Activated CD4-positive, alpha-beta T cell treated with anti-CD3 and anti-CD28 coated beads for 24 hours (primary cell): ENCODE data around the gene HDAC11.
"Not testable (repeated sequence)": the region's sequence is repeated elsewhere in the genome, so short reads cannot be mapped to it uniquely, and the experiment has no call there.

Experiments
- DNase-seq, 2 donors: peaks; one replicate each; pipeline ENCODE4 v3.0.0-alpha.2; 2020; ENCODE audit warnings: low read depth in 2 of 2

Gene HDAC11

DNA sequence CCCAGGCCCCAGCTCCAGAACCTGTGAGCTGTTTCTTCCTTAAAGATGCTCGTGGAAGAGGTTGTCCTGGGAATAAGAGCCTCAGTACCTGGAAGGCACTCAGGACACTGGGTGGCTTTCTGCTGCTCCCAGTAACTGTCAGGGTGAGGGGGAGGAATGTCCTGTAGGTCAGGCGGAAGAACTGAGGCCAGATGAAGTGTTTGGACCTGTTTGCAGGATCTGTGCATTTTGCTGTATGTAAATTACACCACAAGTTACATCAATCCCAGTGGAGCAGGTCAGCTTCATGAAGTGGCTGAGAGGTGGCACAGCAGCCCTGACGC is 27.1 kb downstream of the HDAC11 start:
- DNase-seq = no peak

- no peak for DNase-seq
Observed at GRCh38 chr3:13507570-13508339, 27.6 kb downstream of the HDAC11 start.

GRCh38 chr3:13508496-13508895 is 28.4 kb downstream of the HDAC11 start:
- DNase-seq = no peak

- DNase-seq = no peak
Observed at GRCh38 chr3:13509059-13509815, 29.1 kb downstream of the HDAC11 start.

GRCh38 chr3:13509816-13510192 is 29.7 kb downstream of the HDAC11 start:
- DNase-seq = no peak

DNA sequence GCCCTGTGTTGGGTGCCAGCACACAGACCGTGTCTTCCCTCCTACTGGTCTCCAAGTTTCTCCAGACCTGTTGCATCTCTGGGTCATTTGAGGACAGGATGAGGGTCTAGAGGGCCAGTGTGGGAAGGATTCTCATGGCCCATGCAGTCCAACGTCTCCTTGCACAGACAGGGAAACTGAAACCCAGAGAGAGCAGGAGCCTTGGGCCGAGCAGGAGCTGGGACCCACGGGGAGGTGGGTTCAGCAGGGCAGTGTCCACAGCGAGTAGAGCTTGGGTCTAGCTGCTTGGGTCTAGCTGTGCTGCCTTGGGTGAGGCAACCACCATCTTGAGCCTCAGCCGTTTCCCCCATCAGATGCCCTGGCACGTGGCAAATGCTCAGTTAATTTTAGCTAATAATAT is 32.3 kb downstream of the HDAC11 start:
- DNase-seq = no peak

DNA sequence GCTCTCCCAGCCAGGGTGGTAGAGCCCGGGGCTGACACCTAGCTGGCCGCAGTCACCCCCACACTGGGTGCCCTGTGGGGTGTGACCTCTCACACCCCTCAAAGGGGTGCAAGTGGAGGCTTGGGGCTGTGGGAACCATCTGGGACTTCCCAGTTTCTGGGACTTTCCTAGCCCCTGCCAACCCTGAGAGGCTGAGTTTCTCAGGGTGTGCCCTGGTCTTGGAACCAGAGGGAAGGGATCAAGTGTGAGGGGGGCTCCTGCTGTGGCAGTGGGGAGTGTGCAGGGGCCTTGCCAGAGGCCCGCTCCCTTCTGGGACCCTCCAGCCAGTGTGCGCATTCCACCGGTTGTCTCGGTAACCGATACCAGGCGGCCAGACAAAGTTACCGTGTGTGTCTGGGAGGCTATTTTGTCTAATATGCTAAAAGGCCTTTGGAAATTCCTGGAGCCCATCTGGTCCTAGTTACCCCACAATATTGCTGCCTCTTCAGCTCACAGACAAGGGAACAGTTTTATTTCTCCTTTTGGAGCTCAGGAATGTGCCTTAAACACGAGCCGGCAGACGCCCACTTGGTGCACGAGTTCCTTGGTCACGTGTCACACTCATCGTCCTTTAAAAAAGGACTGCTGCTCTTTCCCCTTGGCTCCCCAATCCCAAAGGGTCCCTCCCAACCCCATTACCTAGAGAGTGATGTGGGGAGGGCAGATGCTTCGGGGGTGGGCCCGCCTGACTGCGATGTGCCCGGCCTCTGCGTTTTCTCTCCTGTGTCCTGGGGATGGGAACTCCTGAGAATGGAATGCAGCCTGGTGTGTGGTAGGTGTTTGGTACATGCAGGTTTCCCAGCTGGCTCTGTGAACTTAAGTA is 33.2 kb downstream of the HDAC11 start:
- DNase-seq = no peak

DNA sequence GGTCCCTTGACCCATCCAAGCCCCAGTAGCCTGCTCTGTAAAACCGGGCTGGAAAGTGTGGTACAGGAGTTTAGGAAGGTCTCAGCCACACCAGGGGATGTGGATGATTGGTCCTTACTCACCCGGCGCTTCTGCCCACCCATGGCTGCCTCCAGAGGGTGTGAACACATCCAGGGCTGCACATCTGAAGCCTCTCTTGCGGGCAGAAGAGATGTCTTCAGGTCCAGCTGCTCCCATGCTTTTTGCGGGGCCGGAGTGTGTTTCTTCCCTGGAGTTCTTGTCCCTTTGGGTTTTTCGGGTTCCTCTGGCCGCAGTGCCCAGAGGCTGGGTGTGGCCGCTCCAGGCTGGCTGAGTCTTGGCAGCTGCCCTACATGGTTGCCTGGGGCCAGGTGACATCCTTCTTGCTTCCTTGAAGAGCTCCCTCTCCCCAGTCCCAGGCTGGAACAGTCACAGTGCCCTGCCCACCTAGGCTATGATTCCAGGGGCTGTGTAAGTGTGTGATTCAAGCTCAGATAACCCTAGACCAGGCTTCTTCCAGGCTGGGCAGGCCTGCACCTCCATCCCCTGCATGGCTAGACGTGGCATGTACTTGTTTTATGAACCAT is 33.9 kb downstream of the HDAC11 start:
- DNase-seq = no peak

- DNase-seq = no peak
Observed at GRCh38 chr3:13514639-13515435, 34.7 kb downstream of the HDAC11 start.

DNA sequence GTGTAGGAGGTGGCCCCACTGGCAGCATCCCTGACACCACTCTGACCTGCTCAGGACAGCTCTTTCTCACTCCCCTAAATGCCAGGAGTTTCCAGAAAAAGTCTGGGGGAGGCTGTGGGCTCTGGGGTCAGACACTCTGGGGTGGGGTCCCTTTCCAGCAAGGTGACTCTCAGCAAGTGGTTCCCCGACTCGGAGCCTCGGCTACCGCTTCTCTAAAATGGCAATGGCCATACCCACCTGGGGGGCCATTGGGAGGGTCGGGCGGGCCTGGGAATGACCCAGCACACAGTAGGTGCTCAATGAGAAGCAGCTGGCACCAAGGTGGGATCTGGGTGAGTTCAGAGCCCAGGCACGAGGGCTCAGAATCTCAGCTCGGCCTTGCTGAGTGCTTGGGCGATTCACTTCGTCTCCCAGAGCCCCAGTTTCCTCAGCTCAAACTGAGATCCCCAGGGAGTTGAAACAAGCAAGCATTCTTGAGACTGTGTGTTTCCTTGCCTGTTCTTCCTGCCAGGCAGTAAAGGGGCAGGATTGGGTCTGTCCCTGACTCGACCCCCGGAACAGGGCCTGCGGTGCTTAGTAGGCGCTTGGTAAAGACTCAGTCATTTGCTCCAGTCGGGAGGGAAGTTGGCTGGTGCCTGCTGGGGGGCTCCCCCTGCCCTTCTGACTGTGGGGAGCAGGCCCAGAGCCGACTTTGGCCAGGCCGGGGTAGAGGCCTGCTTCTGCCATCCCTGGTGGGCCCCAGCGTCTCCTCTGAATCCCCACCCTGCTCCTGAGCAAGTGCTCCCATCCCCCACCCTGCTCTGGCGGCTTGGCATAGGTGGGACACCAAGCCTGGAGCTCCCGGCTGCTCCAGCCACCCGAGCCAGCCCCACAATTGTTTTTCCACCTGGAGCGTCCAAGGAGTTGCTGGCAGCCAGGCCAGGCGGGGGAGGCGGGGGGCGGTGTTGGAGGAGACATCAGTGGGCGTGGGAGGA is 36.0 kb downstream of the HDAC11 start:
- no peak for DNase-seq

DNA sequence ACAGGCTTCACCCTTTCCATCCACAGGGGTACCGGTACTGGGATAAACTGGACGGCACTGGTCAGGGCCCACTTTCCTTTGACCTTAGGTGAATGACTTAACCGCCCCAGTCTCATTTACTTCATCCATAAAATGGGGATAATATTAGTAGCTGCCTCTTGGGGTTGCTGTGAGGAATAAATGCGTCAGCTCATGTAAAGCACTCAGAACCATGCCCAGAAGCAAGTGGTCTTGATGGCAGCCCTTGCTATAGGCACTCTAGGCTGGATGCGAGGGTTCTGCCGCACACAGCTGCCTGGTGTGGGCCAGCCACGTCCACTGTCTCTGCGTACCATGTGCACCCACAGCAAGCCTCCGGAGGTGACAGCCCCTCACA is 36.6 kb downstream of the HDAC11 start:
- DNase-seq = no peak

DNA sequence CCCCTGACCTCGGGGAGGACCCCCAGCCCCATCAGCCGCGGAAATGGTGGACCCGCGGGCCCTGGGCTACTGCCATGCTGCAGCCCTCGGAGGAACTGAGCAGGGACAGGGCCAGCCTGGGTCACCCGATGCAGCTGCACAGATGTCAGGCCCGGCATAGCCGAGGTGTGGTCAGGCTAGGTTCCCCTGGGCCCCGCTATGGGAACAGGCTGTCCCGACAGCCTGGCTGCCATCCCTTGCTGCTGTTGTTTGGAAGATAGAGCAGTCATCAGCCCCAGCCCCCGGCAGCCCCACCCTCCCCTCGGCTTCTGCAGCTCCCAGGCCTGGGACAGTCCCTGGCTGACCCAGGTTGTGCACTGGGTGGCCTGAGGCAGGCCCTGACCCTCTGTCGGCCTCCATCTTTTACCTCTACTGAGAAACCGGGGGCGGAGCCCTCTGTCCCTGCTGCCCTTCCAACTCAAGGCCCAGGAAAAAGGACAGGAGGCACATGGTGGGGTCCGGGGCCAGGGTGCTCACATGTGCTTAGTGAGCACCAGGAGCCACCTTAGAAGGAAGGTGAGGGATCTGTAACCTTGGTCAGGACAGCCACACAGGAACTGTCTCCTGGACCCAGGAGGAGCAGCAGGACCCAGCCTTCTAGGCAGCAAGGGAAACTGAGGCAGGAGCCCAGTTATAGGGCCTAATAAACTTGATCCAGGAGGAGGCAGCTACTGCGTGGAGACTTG is 37.3 kb downstream of the HDAC11 start:
- DNase-seq = no peak

- DNase-seq = no peak
Observed at GRCh38 chr3:13518516-13518953, 38.4 kb downstream of the HDAC11 start.

- no peak for DNase-seq
Observed at GRCh38 chr3:13519006-13519791, 39.1 kb downstream of the HDAC11 start.

- DNase-seq = no peak
Observed at GRCh38 chr3:13520326-13520880, 40.3 kb downstream of the HDAC11 start.

- no peak for DNase-seq
Observed at GRCh38 chr3:13521309-13521708, 41.2 kb downstream of the HDAC11 start.

- not testable (repeated sequence) for DNase-seq
Observed at GRCh38 chr3:13521749-13522148, 41.6 kb downstream of the HDAC11 start.

DNA sequence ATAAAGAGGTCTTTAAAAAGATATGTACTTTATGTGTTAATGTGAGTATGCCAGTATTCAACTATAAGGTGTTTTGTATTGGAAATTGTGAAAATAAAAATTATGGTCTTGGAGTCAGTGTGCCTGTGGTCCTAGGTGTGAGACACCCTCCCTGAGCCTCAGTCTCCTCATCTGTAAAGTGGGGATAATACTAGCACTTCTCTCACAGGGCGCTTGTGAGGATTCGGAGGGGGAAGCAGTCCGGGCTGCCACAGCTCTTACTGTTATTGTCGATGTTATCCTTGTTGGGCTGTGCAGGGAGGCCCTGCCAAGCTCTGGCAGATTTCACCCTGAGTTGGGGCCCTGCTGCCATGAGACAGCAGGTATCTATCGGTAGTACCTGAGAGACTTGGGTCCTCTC is 42.1 kb downstream of the HDAC11 start:
- no peak for DNase-seq
